Adrenal gland (tissue), 5 donors: ENCODE measurements around the gene APCDD1L.

Experiments used
- CTCF ChIP-seq, 6 experiments: fragments of 450-650 bp in 4 of 6; fragments of 200-600 bp in 2 of 6; sonication (generic) in 1 of 6; IDR thresholded peaks; 1 replicate in 5 of 6; 2 replicates in 1 of 6; pipeline versions ENCODE4 v1.5.1 to v1.8.0; 2016 to 2021; ENCODE audit warnings: antibody characterized with exemption in 6 of 6, mild to moderate bottlenecking in 2 of 6, moderate library complexity in 1 of 6
- POLR2A ChIP-seq, 2 donors: fragments of 450-650 bp; IDR thresholded peaks; one replicate each; pipeline ENCODE4 v1.6.1; 2017; ENCODE audit warnings: antibody characterized with exemption in 2 of 2, mild to moderate bottlenecking in 2 of 2, moderate library complexity in 1 of 2
- donor health status: DM: no; HTN: no; CAD: no.

- TF ChIP-seq CTCF (IDR thresholded peaks at IDR 0.05) (no peak), POLR2A (IDR thresholded peaks at IDR 0.05) (no peak)
Measured at GRCh38 chr20:58504566-58504965, 10.6 kb downstream of the APCDD1L start.
